Skin of body (tissue), 2 donors: ENCODE results near the gene NMUR1. TPM values are rescaled to one million over a fixed set of nuclear protein-coding genes. Genes with fewer than 3 reads are reported as not detected.

Experiments used
- DNase-seq: peaks from one replicate; lab custom pipeline; 2025; lab: John Stamatoyannopoulos, UW
- total RNA-seq: library from RNA; depleted of rRNA; stranded (reverse); fragments of >200 nt; gene quantifications from one replicate; pipeline ENCODE4 v1.2.3, GENCODE V29; 2014

NMUR1 gene
- total RNA-seq, 1 donor from 2014 or later = 0.69 TPM

GRCh38 chr2:231554748-231555545 is 24.7 kb upstream of the NMUR1 start:
- no peak for DNase-seq

- no peak for DNase-seq
Observed at GRCh38 chr2:231554327-231554726, 24.1 kb upstream of the NMUR1 start.

GRCh38 chr2:231552752-231553151 is 22.5 kb upstream of the NMUR1 start:
- no peak for DNase-seq

GRCh38 chr2:231549446-231550239 is 19.4 kb upstream of the NMUR1 start:
- DNase-seq = no peak

- no peak for DNase-seq
Observed at GRCh38 chr2:231548752-231549151, 18.5 kb upstream of the NMUR1 start.

- no peak for DNase-seq
Observed at GRCh38 chr2:231547315-231548110, 17.3 kb upstream of the NMUR1 start.

- DNase-seq = no peak
Observed at GRCh38 chr2:231546014-231546715, 15.9 kb upstream of the NMUR1 start.

- no peak for DNase-seq
Observed at GRCh38 chr2:231545105-231545902, 15.1 kb upstream of the NMUR1 start.

- no peak for DNase-seq
Observed at GRCh38 chr2:231542136-231542535, 11.9 kb upstream of the NMUR1 start.

GRCh38 chr2:231541645-231542044 is 11.4 kb upstream of the NMUR1 start:
- DNase-seq = no peak

- no peak for DNase-seq
Observed at GRCh38 chr2:231539991-231540390, 9.7 kb upstream of the NMUR1 start.

- no peak for DNase-seq
Observed at GRCh38 chr2:231535961-231536360, 5.7 kb upstream of the NMUR1 start.

- DNase-seq = no peak
Observed at GRCh38 chr2:231533777-231534125, 3.5 kb upstream of the NMUR1 start.

- DNase-seq = no peak
Observed at GRCh38 chr2:231533086-231533776, 3.0 kb upstream of the NMUR1 start.

- no peak for DNase-seq
Observed at GRCh38 chr2:231532756-231533035, 2.5 kb upstream of the NMUR1 start.

GRCh38 chr2:231531883-231532755 is 1.9 kb upstream of the NMUR1 start:
- no peak for DNase-seq

GRCh38 chr2:231531466-231531865 is 1.2 kb upstream of the NMUR1 start:
- no peak for DNase-seq

GRCh38 chr2:231528636-231529030 is 1.6 kb downstream of the NMUR1 start:
- no peak for DNase-seq

- DNase-seq = no peak
Observed at GRCh38 chr2:231527955-231528635, 2.1 kb downstream of the NMUR1 start.
